Cardiac muscle cell (in vitro differentiated cells and primary cell): ENCODE results near the gene CREB5. TPM values are rescaled to one million over a fixed set of nuclear protein-coding genes. Genes with fewer than 3 reads are reported as not detected.

Source experiments
- DNase-seq, 2 donors: peaks; one replicate each; pipeline versions ENCODE4 v3.0.0 to v3.0.0-alpha.2; 2010 to 2017; ENCODE audit warnings: low read depth in 1 of 2, low spot score in 1 of 2
- H3K27ac ChIP-seq: fragments of 200-600 bp; sonication (generic); 2 replicates; pipeline ENCODE4 v1.5.1; 2016
- H3K27me3 ChIP-seq: fragments of 200-600 bp; sonication (generic); 2 replicates; pipeline ENCODE4 v1.6.0; 2016; ENCODE audit warnings: control low read depth
- H3K36me3 ChIP-seq: fragments of 200-600 bp; sonication (generic); 2 replicates; pipeline ENCODE4 v1.5.1; 2016; ENCODE audit warnings: control low read depth
- H3K4me1 ChIP-seq: fragments of 200-600 bp; sonication (generic); 2 replicates; pipeline ENCODE4 v1.8.1; 2017; ENCODE audit warnings: low read depth, mild to moderate bottlenecking, mixed run types
- H3K4me3 ChIP-seq: fragments of 200-600 bp; sonication (generic); 2 replicates; pipeline ENCODE4 v1.5.1; 2016; ENCODE audit warnings: mild to moderate bottlenecking
- H3K9me3 ChIP-seq: fragments of 200-600 bp; sonication (generic); 2 replicates; pipeline ENCODE4 v1.5.1; 2017; ENCODE audit warnings: low read depth, mild to moderate bottlenecking, control low read depth
- CTCF ChIP-seq: IDR thresholded peaks from 2 replicates; pipeline ENCODE4 v1.5.1; 2012; ENCODE audit warnings: low read depth, mild to moderate bottlenecking, low read length
- polyA plus RNA-seq: library from polyadenylated mRNA; unstranded; fragments of >200 nt; fragmentation: Nextera tagmentation; extraction: Ambion mirVana; gene quantifications from 2 replicates; pipeline ENCODE4 v1.2.1, GENCODE V29; 2016
- total RNA-seq: library from RNA; depleted of rRNA; stranded (reverse); fragments of >200 nt; gene quantifications from 2 replicates; pipeline ENCODE4 v1.2.3, GENCODE V29; 2016

Gene CREB5
- total and polyA plus RNA-seq, 2 experiments from 2014 or later = 4.6 TPM

GRCh38 chr7:28685242-28685643 lies 272.9 kb downstream of the CREB5 start:
- Histone ChIP-seq H3K36me3 (no peaks in the 10 kb centered on the region), H3K27me3 (no peaks in the 10 kb centered on the region), H3K9me3 (no peaks in the 10 kb centered on the region), H3K27ac (no peak overlapping the region), H3K4me1 (peaks cover 4% of the 10 kb centered on the region), H3K4me3 (no peak overlapping the region)
- no peak for DNase-seq
- TF ChIP-seq CTCF = no peak

- Histone ChIP-seq H3K36me3 (no peaks in the 10 kb centered on the region), H3K4me3 (peak overlapping the region; percentile 13), H3K27me3 (no peaks in the 10 kb centered on the region), H3K4me1 (peaks cover 4% of the 10 kb centered on the region), H3K9me3 (no peaks in the 10 kb centered on the region), H3K27ac (no peak overlapping the region)
- peak; percentile 14 to 99 for DNase-seq
- no peak for TF ChIP-seq CTCF
Observed at GRCh38 chr7:28685644-28686417, 273.5 kb downstream of the CREB5 start.

GRCh38 chr7:28686418-28686800 lies 274.1 kb downstream of the CREB5 start:
- Histone ChIP-seq H3K36me3 (no peaks in the 10 kb centered on the region), H3K4me3 (peak overlapping the region; percentile 13), H3K27ac (no peak overlapping the region), H3K4me1 (peaks cover 4% of the 10 kb centered on the region), H3K27me3 (no peaks in the 10 kb centered on the region), H3K9me3 (no peaks in the 10 kb centered on the region)
- TF ChIP-seq CTCF = no peak
- DNase-seq = peak; percentile 26 to 69

GRCh38 chr7:28687537-28687936 lies 275.2 kb downstream of the CREB5 start:
- no peaks in the 10 kb centered on the region for H3K36me3 ChIP-seq
- peaks cover 4% of the 10 kb centered on the region for H3K4me1 ChIP-seq
- H3K9me3 ChIP-seq = no peaks in the 10 kb centered on the region
- no peak overlapping the region for H3K27ac ChIP-seq
- H3K27me3 ChIP-seq = no peaks in the 10 kb centered on the region
- DNase-seq = no peak
- TF ChIP-seq CTCF = no peak
- no peak overlapping the region for H3K4me3 ChIP-seq

GRCh38 chr7:28688174-28688573 lies 275.9 kb downstream of the CREB5 start:
- DNase-seq = no peak
- no peak overlapping the region for H3K4me3 ChIP-seq
- H3K27ac ChIP-seq = no peak overlapping the region
- no peaks in the 10 kb centered on the region for H3K36me3 ChIP-seq
- H3K27me3 ChIP-seq = no peaks in the 10 kb centered on the region
- H3K4me1 ChIP-seq = peaks cover 4% of the 10 kb centered on the region
- TF ChIP-seq CTCF = no peak
- no peaks in the 10 kb centered on the region for H3K9me3 ChIP-seq
